K562 (cell line): ENCODE results near the gene CPED1. TPM values are rescaled to one million over a fixed set of nuclear protein-coding genes. Genes with fewer than 3 reads are reported as not detected.

ENCODE experiments used
- ATF7 ChIP-seq: fragments of 450-650 bp; IDR thresholded peaks from 2 replicates; pipeline ENCODE4 v1.7.1; 2014; ENCODE audit warnings: mild to moderate bottlenecking, moderate library complexity
- FOXJ3 ChIP-seq: sonication (generic); formaldehyde crosslinking; IDR thresholded peaks from 2 replicates; pipeline ENCODE4 v1.4.0; 2020; ENCODE audit warnings: mild to moderate bottlenecking, missing genetic modification reagents
- GTF2F1 ChIP-seq: IDR thresholded peaks from 2 replicates; pipeline ENCODE4 v1.6.1; 2011; ENCODE audit warnings: low read depth, low read length, improper control_type of control experiment
- HMBOX1 ChIP-seq: sonication (generic); IDR thresholded peaks from 2 replicates; pipeline ENCODE4 v1.6.1; 2016
- KLF10 ChIP-seq: fragments of 250-450 bp; sonication (Bioruptor Pico); IDR thresholded peaks from 2 replicates; pipeline ENCODE4 v1.6.1; 2021; ENCODE audit warnings: matching md5 sums
- MAX ChIP-seq: sonication (generic); formaldehyde crosslinking; IDR thresholded peaks from 2 replicates; pipeline ENCODE4 v1.9.0; 2022; ENCODE audit warnings: mild to moderate bottlenecking, missing genetic modification reagents
- POLR2G ChIP-seq: fragments of 200-400 bp; formaldehyde crosslinking; IDR thresholded peaks from 2 replicates; pipeline ENCODE4 v1.6.1; 2017; ENCODE audit warnings: low read depth, mild to moderate bottlenecking, antibody characterized with exemption, low read length, moderate library complexity
- REST ChIP-seq, 2 experiments: fragments of 450-650 bp; formaldehyde crosslinking in 1 of 2; IDR thresholded peaks; 2 replicates each; pipeline versions ENCODE4 v1.4.0 to v1.6.1; 2014 to 2020; ENCODE audit warnings: mild to moderate bottlenecking in 2 of 2, borderline replicate concordance in 1 of 2, low read depth in 1 of 2
- SMARCA4 ChIP-seq: fragments of 450-650 bp; IDR thresholded peaks from 2 replicates; pipeline ENCODE4 v1.6.1; 2016
- SMARCC2 ChIP-seq: fragments of 450-650 bp; IDR thresholded peaks from 2 replicates; pipeline ENCODE4 v1.6.1; 2017; ENCODE audit warnings: antibody characterized with exemption, moderate library complexity, mild to moderate bottlenecking, low read depth
- SNRNP70 ChIP-seq: fragments of 200-400 bp; formaldehyde crosslinking; optimal IDR thresholded peaks from 2 replicates; pipeline ENCODE3; 2017; ENCODE audit warnings: low read depth, low read length
- SRF ChIP-seq, 2 experiments: fragments of 250-450, 450-650 bp in 1 of 2; sonication (Bioruptor Pico) in 1 of 2; sonication (generic) in 1 of 2; formaldehyde crosslinking; IDR thresholded peaks; 2 replicates each; pipeline versions ENCODE4 v1.5.0 to v1.5.1; 2020 to 2022; ENCODE audit warnings: mild to moderate bottlenecking in 1 of 2, missing genetic modification reagents in 1 of 2
- STAT5A ChIP-seq: IDR thresholded peaks from 2 replicates; pipeline ENCODE4 v1.6.1; 2012; ENCODE audit warnings: low read length, inconsistent platforms, borderline replicate concordance
- TAF15 ChIP-seq: fragments of 200-400 bp; formaldehyde crosslinking; IDR thresholded peaks from 2 replicates; pipeline ENCODE4 v1.6.1; 2017; ENCODE audit warnings: mild to moderate bottlenecking, low read depth, low read length, moderate library complexity
- TAL1 ChIP-seq: fragments of 450-650 bp; IDR thresholded peaks from 2 replicates; pipeline ENCODE4 v1.6.1; 2016; ENCODE audit warnings: mild to moderate bottlenecking
- TCF7 ChIP-seq: sonication (generic); IDR thresholded peaks from 2 replicates; pipeline ENCODE4 v1.6.1; 2016; ENCODE audit warnings: antibody characterized with exemption, borderline replicate concordance
- ZBTB8A ChIP-seq: fragments of 450-650 bp; IDR thresholded peaks from 2 replicates; pipeline ENCODE4 v1.6.1; 2018; ENCODE audit warnings: mild to moderate bottlenecking, moderate library complexity; ENCODE audit not compliant: partially characterized antibody
- ZFP30 ChIP-seq: fragments of 250-450 bp; sonication (Bioruptor Pico); IDR thresholded peaks from 2 replicates; pipeline ENCODE4 v1.8.0; 2022; ENCODE audit warnings: moderate library complexity, mild to moderate bottlenecking, inconsistent platforms, borderline replicate concordance
- ZNF224 ChIP-seq: sonication (generic); formaldehyde crosslinking; IDR thresholded peaks from 2 replicates; pipeline ENCODE4 v1.8.0; 2022; ENCODE audit warnings: mild to moderate bottlenecking, missing genetic modification reagents
- ZNF41 ChIP-seq: fragments of 250-450 bp; sonication (Bioruptor Pico); conservative IDR thresholded peaks from 2 replicates; pipeline ENCODE4 v1.4.0; 2020; ENCODE audit warnings: mild to moderate bottlenecking
- ZNF644 ChIP-seq: fragments of 200-800 bp; sonication (Bioruptor generic); IDR thresholded peaks from 2 replicates; pipeline ENCODE4 v1.6.1; 2016; ENCODE audit warnings: low read depth, missing genetic modification characterization, missing compliant biosample characterization
- ZNF717 ChIP-seq: fragments of 250-450 bp; sonication (Bioruptor Pico); IDR thresholded peaks from 2 replicates; pipeline ENCODE4 v1.5.0; 2021
- polyA plus RNA-seq, 8 experiments: library from polyadenylated mRNA; depleted of rRNA in 4 of 8; stranded (reverse) in 5 of 8; unstranded in 3 of 8; fragments of >200 nt; fragmentation: Nextera tagmentation in 2 of 8; fragmentation: Illumina TruSeq in 1 of 8; extraction: Ambion mirVana in 2 of 8; extraction: Trizol in 1 of 8; gene quantifications; 2 replicates each; pipeline versions ENCODE4 v1.2.1 to v1.2.3, GENCODE V29; 2011 to 2014; ENCODE audit warnings: inconsistent platforms in 1 of 8, missing spikeins in 1 of 8
- total RNA-seq, 7 experiments: library from RNA; depleted of rRNA in 6 of 7; stranded (reverse); fragments of >200 nt in 6 of 7; fragmentation: Illumina TruSeq in 2 of 7; extraction: Trizol in 2 of 7; gene quantifications; 2 replicates each; pipeline versions ENCODE4 v1.2.1 to v1.2.3, GENCODE V29; 2011 to 2021; ENCODE audit warnings: low replicate concordance in 1 of 7

The CPED1 gene
- total and polyA plus RNA-seq, 9 of the 15 experiments (the other 6 are each of a cell fraction or from before 2014, with no cell fraction given): 195 to 393 (median 290) TPM

- peak; percentile 36; the same call in 1 of the 2 replicates for TF ChIP-seq POLR2G
- TF ChIP-seq SMARCC2: no peak
- TF ChIP-seq SNRNP70: no peak
- peak; percentile 19; the same call in 1 of the 2 replicates for TF ChIP-seq STAT5A
- TF ChIP-seq ATF7: peak; percentile 25; the same call in 1 of the 2 replicates
- TF ChIP-seq ZNF644: no peak
- no peak for TF ChIP-seq KLF10 (CRISPR knock-in tag)
- no peak for TF ChIP-seq ZNF224
- TF ChIP-seq ZBTB8A: no peak
- peak; percentile 48; the same call in 1 of the 2 replicates for TF ChIP-seq HMBOX1
- TF ChIP-seq MAX (CRISPR knock-in tag): no peak
- no peak for TF ChIP-seq ZFP30 (CRISPR knock-in tag)
- no peak for TF ChIP-seq SMARCA4
- no peak for TF ChIP-seq ZNF717 (CRISPR knock-in tag)
- TF ChIP-seq SRF (CRISPR knock-in tag; IDR thresholded peaks at IDR 0.05): no peak
- TF ChIP-seq TCF7: no peak
- TF ChIP-seq FOXJ3: no peak
- TF ChIP-seq TAL1: no peak; the same call in 1 of the 2 replicates
- TF ChIP-seq TAF15: no peak
- TF ChIP-seq ZNF41: no peak
- no peak for TF ChIP-seq GTF2F1
- no peak for TF ChIP-seq REST (IDR thresholded peaks at IDR 0.05; ENCODE audit: borderline replicate concordance)
- no peak for TF ChIP-seq REST (CRISPR knock-in tag; IDR thresholded peaks at IDR 0.05; ENCODE audit: low read depth)
Measured at GRCh38 chr7:121078701-121079227, 90.3 kb downstream of the CPED1 start (continued).
